ENCODE measurements around the gene ETV6.
A peak's percentile ranks its signal among the peaks of the same experiment; 100 is the strongest.

The ETV6 gene

GRCh38 chr12:11757531-11757930 is 108.1 kb downstream of the ETV6 start:
- no peak for DNase-seq (ENCODE audit: low read depth, low spot score)

GRCh38 chr12:11758087-11758486 is 108.6 kb downstream of the ETV6 start:
- DNase-seq (ENCODE audit: low read depth, low spot score): no peak

GRCh38 chr12:11758510-11759493 is 109.3 kb downstream of the ETV6 start:
- no peak for DNase-seq (ENCODE audit: low read depth, low spot score)

- DNase-seq (ENCODE audit: low read depth, low spot score): no peak
Observed at GRCh38 chr12:11759494-11759878, 110.0 kb downstream of the ETV6 start.

- DNase-seq (ENCODE audit: low read depth, low spot score): no peak
Observed at GRCh38 chr12:11759899-11760298, 110.4 kb downstream of the ETV6 start.

DNA sequence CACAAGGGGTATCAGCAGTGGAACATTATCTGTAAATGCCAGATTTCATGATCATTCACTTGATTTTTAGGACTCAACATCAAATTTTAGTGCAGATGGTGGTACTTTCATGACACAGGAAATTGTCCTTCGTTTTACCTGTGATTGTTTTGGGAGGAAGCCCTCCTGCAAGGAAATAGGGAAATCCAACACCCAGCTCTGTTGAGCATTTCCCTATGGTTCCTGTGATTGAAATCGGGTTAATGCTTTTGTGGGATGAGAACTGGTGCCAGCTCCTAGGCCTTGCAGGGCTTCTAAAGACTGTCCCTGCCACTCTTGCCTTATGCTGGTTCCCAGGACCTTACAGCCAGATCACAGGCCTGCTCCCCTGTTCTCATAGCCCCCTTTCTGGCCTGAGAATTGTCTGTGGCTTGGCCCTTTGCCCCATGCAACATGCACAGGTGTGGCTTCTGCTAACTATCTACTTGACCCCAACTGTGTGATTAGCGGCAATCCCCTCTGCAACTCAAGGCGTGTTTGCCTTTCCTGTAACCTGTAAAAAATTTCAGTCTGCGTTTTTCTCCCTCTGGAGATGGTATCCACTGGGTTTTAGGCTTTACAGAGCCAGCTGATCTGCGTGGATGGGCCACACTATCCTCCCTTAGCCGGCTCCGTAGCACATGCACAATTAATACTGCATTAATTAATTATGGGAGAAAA is 112.5 kb downstream of the ETV6 start:
- no peak for DNase-seq (ENCODE audit: low read depth, low spot score)

GRCh38 chr12:11762723-11763326 is 113.4 kb downstream of the ETV6 start:
- no peak for DNase-seq (ENCODE audit: low read depth, low spot score)

DNA sequence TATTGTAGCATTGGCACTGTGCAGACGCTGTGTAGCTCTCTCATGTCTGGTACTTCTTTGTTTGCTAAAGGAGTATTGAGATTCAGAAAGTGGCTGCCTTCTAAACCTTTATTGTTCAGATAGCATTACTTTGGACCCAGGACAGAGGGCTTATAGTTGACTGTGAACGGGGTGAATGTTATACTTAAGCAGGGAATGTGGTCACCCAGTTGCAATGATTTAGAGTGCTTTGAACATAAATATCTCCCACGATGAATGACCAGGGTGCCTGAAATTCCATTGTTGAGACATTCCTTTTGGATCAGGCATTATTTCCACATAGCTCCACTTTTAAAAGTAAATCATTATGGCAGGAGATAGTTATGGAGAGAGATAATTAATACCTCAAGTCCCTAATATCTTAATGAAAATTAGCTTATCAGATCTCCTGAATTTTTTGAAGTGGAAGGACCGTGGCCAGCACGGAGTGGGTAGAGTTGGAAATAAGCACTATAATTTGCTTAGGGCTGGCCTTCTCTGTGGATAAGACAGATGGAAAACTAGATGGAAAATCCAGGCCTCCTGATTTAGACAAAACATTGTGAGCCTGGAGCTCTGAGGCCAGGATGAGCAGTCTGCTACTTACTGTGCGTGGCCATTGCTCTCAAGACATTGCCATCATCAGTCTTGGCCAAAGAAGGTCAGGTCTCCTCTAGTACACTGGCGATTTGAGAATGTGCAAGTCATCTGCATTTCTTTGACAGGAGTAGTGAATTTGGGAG is 114.5 kb downstream of the ETV6 start:
- DNase-seq (ENCODE audit: low read depth, low spot score): no peak

- no peak for DNase-seq (ENCODE audit: low read depth, low spot score)
Observed at GRCh38 chr12:11764837-11765236, 115.4 kb downstream of the ETV6 start.

- no peak for DNase-seq (ENCODE audit: low read depth, low spot score)
Observed at GRCh38 chr12:11765421-11765816, 115.9 kb downstream of the ETV6 start.

DNA sequence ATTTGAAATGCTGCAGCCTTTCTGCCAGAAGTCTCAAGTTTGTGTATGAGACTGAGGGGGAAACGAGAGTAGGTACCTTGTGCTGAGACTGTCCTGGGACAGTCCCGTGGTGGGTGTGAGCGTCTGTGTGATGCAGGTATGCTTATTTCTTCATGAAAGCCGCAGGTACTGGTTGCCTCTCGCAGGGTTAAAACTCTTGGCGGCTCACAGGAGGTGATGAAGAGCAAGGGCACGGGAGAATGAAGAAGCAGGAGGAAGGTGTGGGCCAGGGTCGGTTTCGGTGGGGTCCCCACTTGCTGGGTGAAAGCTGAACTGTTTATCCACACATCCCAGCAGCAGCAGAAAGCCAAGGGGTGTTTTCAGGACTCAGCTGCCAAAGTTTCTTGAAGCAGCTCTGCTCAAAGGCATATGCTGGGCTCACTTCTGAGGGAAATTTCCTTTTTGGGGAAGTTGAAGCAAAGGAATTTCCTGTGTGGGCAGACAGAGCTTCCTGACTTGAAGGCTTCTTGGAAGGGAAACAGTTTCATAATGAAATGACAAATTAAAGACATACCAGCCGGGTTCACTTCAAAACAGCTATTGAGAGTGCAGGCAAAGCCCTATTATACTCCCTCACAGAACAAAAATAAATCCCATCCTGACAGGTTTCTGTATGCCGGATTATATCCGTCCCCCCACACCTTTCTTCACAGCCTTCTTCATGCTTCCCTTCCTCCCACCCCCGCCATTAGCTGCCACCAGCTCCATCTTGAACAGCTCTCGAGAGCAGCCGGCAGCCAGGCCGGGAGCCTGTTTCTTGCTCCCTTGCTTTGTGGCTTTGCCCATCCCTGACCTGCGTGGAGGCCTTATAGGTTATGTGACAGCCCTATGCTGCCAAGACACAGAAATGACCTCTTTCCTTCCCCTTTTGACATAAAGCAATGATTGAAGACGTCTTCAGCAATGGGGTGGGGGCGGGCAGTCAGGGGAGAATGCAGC is 116.6 kb downstream of the ETV6 start:
- DNase-seq (ENCODE audit: low read depth, low spot score): peak; percentile 42

GRCh38 chr12:11767029-11767724 is 117.7 kb downstream of the ETV6 start:
- no peak for DNase-seq (ENCODE audit: low read depth, low spot score)

DNA sequence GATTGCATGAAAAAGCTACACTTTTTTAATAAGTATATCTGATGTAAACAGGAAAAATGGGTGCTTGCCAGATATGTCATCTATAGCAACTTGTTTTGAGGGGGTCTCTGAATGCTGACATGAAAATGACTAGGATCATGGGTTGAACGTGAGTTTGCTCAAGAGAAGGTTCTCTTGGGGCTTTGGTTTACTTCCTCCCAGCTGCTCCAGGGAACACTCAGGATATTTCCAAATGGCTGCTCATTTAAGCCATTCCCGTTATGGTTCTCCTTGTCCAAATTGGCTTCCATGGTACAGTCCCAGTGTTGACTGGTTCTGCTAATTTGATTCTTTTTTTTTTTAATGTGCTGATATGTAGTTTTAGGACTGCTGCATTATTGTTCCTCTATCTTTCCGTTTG is 118.3 kb downstream of the ETV6 start:
- no peak for DNase-seq (ENCODE audit: low read depth, low spot score)

DNA sequence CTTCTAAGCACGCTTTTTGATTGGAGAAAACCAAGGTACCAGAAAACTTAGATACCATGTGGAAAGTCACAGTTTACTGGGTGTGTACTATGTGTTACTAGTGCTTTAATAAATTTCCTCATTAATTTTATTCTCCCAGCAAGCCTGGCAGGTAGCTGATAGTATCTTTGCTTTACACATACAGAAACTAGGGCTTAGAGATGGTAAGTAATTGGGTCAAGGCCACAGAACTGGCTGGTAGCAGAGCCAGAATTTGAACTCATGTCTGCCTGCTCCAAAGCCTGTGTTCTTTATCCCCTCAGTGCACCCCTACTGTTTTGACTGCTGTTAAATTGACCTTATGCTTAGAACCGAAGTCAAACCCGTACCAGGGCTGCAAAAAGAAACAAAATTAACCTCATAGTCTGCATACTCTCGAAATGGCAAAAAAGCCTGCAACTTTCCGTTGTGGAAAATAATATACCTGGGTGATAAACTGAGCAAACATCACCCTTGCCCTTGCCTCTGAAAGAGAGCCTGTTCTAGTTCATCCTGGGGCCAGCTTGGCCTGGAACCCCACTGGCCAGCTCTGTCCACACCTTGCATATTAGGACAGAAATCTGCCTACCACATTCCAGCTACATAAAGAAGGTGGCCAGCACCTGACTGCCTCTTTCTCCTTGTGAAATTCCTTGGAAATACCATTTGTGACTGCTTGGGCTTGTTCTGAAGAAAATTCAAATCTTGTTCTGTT is 118.9 kb downstream of the ETV6 start:
- DNase-seq (ENCODE audit: low read depth, low spot score): no peak

DNA sequence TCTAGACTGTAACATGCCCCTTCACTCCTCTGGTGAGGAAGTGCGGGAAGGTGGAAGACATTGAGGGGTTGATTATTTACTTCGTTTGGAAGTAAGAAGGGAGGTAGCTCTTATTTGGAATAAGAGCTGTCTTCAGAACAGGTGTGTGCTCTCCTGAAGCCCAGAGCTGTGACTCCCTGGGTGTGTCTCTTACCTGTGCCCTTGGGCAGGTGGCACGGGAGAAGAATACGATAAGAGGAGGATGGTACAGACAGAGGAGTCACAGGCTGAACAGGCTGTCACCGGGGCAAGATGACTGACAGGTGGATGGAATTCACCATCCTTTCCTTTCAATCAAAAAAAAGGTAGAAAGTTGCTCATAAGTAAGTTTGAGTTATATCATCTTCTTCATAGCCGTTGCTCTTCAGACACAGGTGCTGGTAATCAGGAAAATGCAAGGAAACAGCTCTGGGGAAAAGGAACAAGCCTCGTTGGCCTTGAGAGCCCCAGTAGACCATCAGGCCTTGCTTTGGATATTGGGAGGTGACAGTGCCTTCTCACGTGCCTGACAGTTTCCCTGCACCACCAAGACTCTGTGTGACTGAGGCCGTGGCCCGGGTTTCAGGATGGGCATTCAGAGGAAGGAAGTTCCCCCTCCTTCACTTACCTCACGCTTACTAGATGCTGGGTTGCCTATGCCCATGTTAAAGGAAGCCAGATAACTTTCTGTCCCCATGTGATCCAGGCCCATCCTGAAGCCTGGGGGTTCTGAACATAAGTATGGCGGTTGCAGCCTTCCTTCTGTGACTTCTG is 120.4 kb downstream of the ETV6 start:
- DNase-seq (ENCODE audit: low read depth, low spot score): no peak

GRCh38 chr12:11771356-11771755 is 121.9 kb downstream of the ETV6 start:
- no peak for DNase-seq (ENCODE audit: low read depth, low spot score)

GRCh38 chr12:11771895-11772502 is 122.5 kb downstream of the ETV6 start:
- no peak for DNase-seq (ENCODE audit: low read depth, low spot score)
